Endothelial cell of umbilical vein (primary cell): Measurements from ENCODE around the gene RNF19B. TPM values are rescaled to one million over a fixed set of nuclear protein-coding genes. Genes with fewer than 3 reads are reported as not detected.

Experiments used
- BruUV-seq: library from RNA; stranded (reverse); fragments of 400-500 nt; replicated peaks from 2 replicates; lab custom pipeline; 2021; lab: Mats Ljungman, UMichigan
- CTCF ChIA-PET: fragments of 300-600, 350-600 bp; sonication (Branson Sonifier 250); formaldehyde crosslinking; loops from one replicate; lab custom pipeline; 2021; ENCODE audit warnings: antibody characterized with exemption, inconsistent platforms; lab: Charles Lee
- POLR2A ChIA-PET: fragments of 300-600, 350-600 bp; sonication (Branson Sonifier 250); formaldehyde crosslinking; loops from one replicate; lab custom pipeline; 2021; ENCODE audit warnings: antibody characterized with exemption, inconsistent platforms; lab: Charles Lee
- DNase-seq: peaks from one replicate; pipeline ENCODE4 v3.0.0-alpha.2; 2011; ENCODE audit warnings: low read depth, low spot score
- FAIRE-seq: peaks from 2 replicates; lab custom pipeline; 2011; peaks lifted over from hg19 to GRCh38; lab: Jason Lieb, UNC
- H2AFZ ChIP-seq: 2 replicates; pipeline ENCODE4 v1.6.0; 2012; ENCODE audit warnings: low read depth, low read length, control low read depth, inconsistent platforms
- H3K27ac ChIP-seq: 2 replicates; pipeline ENCODE4 v1.5.1; 2011; ENCODE audit warnings: low read depth, mild to moderate bottlenecking, control low read depth, low read length, moderate library complexity; ENCODE audit not compliant: insufficient read depth
- H3K27me3 ChIP-seq, 2 experiments: 2 replicates each; pipeline versions ENCODE4 v1.6.0 to v1.6.1; 2011; ENCODE audit warnings: low read length in 2 of 2, mixed read lengths in 1 of 2; ENCODE audit not compliant: control insufficient read depth in 2 of 2, insufficient read depth in 2 of 2
- H3K36me3 ChIP-seq, 2 experiments: 2 replicates in 1 of 2; 3 replicates in 1 of 2; pipeline ENCODE4 v1.5.1; 2011; ENCODE audit warnings: low read length in 2 of 2, mild to moderate bottlenecking in 1 of 2, moderate library complexity in 1 of 2; ENCODE audit not compliant: control insufficient read depth in 2 of 2, insufficient read depth in 2 of 2; ENCODE audit errors: extremely low read depth in 1 of 2
- H3K4me1 ChIP-seq: 3 replicates; pipeline ENCODE4 v1.5.1; 2011; ENCODE audit warnings: mild to moderate bottlenecking, low read length; ENCODE audit not compliant: control insufficient read depth, insufficient read depth; ENCODE audit errors: extremely low read depth
- H3K4me2 ChIP-seq: 2 replicates; pipeline ENCODE4 v1.6.1; 2011; ENCODE audit warnings: low read length, control low read depth, mixed read lengths; ENCODE audit not compliant: insufficient read depth
- H3K4me3 ChIP-seq, 3 experiments: fragments of 200-600 bp in 1 of 3; sonication (generic), shearing (Covaris generic) in 1 of 3; replicated peaks in 1 of 3; 2 replicates each; pipeline ENCODE4 v1.5.1; 2011 to 2016; ENCODE audit warnings: control low read depth in 3 of 3, low read length in 3 of 3, mild to moderate bottlenecking in 2 of 3, inconsistent platforms in 1 of 3, low read depth in 1 of 3, moderate library complexity in 1 of 3; ENCODE audit not compliant: insufficient read depth in 1 of 3
- H3K79me2 ChIP-seq: 2 replicates; pipeline ENCODE4 v1.6.0; 2012; ENCODE audit warnings: low read length, inconsistent platforms; ENCODE audit not compliant: control insufficient read depth, insufficient read depth
- H3K9ac ChIP-seq: replicated peaks from 2 replicates; pipeline ENCODE3; 2011; ENCODE audit warnings: low read length, control low read depth; ENCODE audit not compliant: insufficient read depth; ENCODE audit errors: extremely low read depth
- H3K9me1 ChIP-seq: replicated peaks from 3 replicates; pipeline ENCODE4 v1.6.0; 2011; ENCODE audit warnings: mild to moderate bottlenecking, low read length; ENCODE audit not compliant: control insufficient read depth, insufficient read depth; ENCODE audit errors: extremely low read depth
- H3K9me3 ChIP-seq: replicated peaks from 2 replicates; pipeline ENCODE4 v1.5.1; 2012; ENCODE audit warnings: low read length, inconsistent platforms; ENCODE audit not compliant: control insufficient read depth, insufficient read depth
- H4K20me1 ChIP-seq: replicated peaks from 2 replicates; pipeline ENCODE3; 2011; ENCODE audit warnings: mild to moderate bottlenecking, low read length; ENCODE audit not compliant: control insufficient read depth, insufficient read depth; ENCODE audit errors: extremely low read depth
- CTCF ChIP-seq, 2 donors: IDR thresholded peaks; 1 replicate in 1 of 2; 2 replicates in 1 of 2; pipeline ENCODE4 v1.5.1; 2011; ENCODE audit warnings: low read length in 2 of 2, mild to moderate bottlenecking in 2 of 2, moderate library complexity in 2 of 2, control low read depth in 1 of 2, inconsistent platforms in 1 of 2, low read depth in 1 of 2; ENCODE audit not compliant: insufficient read depth in 1 of 2; ENCODE audit errors: extremely low read depth in 1 of 2
- EZH2 ChIP-seq: IDR thresholded peaks from 2 replicates; pipeline ENCODE4 v1.6.1; 2012; ENCODE audit warnings: borderline replicate concordance, low read depth, mild to moderate bottlenecking, moderate library complexity, low read length, inconsistent platforms; ENCODE audit not compliant: severe bottlenecking
- FOS ChIP-seq: IDR thresholded peaks from 2 replicates; pipeline ENCODE4 v1.6.1; 2011; ENCODE audit warnings: mild to moderate bottlenecking, low read length, moderate library complexity, borderline replicate concordance; ENCODE audit not compliant: insufficient read depth
- GATA2 ChIP-seq: IDR thresholded peaks from 2 replicates; pipeline ENCODE4 v1.7.0; 2011; ENCODE audit warnings: low read depth, mild to moderate bottlenecking, moderate library complexity, mixed read lengths, low read length; ENCODE audit not compliant: insufficient read length, insufficient read depth
- JUN ChIP-seq: IDR thresholded peaks from 2 replicates; pipeline ENCODE4 v1.6.1; 2011; ENCODE audit warnings: borderline replicate concordance, low read depth; ENCODE audit not compliant: insufficient read length, insufficient read depth
- MYC ChIP-seq: IDR thresholded peaks from one replicate; pipeline ENCODE4 v1.6.1; 2011; ENCODE audit warnings: mild to moderate bottlenecking, low read depth, low read length
- POLR2A ChIP-seq: IDR thresholded peaks from 2 replicates; pipeline ENCODE4 v1.6.1; 2012; ENCODE audit warnings: low read depth, mild to moderate bottlenecking, control low read depth, low read length
- POLR2AphosphoS5 ChIP-seq: IDR thresholded peaks from 2 replicates; pipeline ENCODE4 v1.6.1; 2012; ENCODE audit warnings: low read depth, mild to moderate bottlenecking, control low read depth, low read length, moderate library complexity; ENCODE audit not compliant: insufficient read depth
- dilution Hi-C: fragments of 300-500 bp; cut with MboI; formaldehyde crosslinking; loops from one replicate; pipeline ENCODE4 v1.15.0; 2019; ENCODE audit warnings: low sequenced_read_pairs; ENCODE audit not compliant: extremely low pct_ligation_motif_present
- intact Hi-C: fragments of 100-400 bp; cut with micrococcal nuclease; formaldehyde crosslinking; loops from one replicate; pipeline ENCODE4 v1.10.0; 2022
- polyA plus RNA-seq, 4 experiments: library from polyadenylated mRNA; depleted of rRNA in 3 of 4; stranded (reverse) in 3 of 4; unstranded in 1 of 4; fragments of >200 nt; gene quantifications; 2 replicates each; pipeline versions ENCODE4 v1.2.1 to v1.2.3, GENCODE V29; 2011 to 2012; ENCODE audit warnings: missing spikeins in 1 of 4
- total RNA-seq: library from RNA; stranded (reverse); gene quantifications from 2 replicates; pipeline ENCODE4 v1.2.3, GENCODE V29; 2021
- TF ChIP-seq, protein P1 (sequence below): IDR thresholded peaks from 2 replicates; pipeline ENCODE4 v1.6.1; 2011; ENCODE audit not compliant: insufficient read depth, insufficient read length

RNF19B gene
- total and polyA plus RNA-seq, 2 donors (not counting 3 experiments of a cell fraction or from before 2014, with no cell fraction given), result 19.2 to 25.6 TPM

DNA sequence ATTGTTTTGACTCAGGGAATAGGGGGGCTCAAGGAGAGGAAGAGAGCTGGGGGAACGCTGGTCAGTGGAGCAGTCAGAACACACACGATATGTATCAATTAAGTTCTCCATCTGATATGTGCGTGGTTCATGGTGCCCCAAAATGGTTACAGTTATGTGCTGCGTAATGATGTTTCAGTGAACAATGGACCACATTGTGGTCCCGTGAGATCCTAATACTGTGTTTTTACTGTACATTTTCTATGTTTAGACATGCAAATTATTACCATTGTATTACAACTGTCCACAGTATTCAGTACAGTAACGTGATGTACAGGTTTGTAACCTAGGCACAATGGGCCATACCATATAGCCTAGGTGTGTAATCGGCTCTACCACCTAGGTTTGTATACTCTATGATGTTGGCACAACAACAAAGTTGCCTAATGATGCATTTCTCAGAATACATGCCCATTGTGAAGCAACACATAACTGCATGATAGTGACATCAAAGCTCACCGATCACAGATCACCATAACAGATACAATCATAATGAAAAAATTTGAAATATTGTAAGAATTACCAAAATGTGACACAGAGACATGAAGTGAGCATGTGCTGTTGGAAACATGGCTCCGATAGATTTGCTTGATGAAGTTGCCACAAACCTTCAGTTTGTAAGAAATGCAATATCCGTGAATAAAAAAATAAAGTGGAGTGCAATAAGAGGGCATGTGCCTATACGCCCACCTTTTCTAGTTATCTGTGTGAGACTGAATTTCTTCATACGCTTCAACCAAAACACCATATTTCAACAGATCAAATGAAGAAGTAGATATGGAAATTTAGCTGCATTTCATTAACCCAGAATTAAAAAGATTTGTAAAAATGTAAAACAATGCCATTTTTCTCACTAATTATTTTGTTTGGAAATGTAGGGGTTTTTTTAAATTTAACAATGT lies 48.6 kb downstream of the RNF19B start:
- Histone ChIP-seq H3K27me3 (peaks cover 2 to 6% of the 10 kb centered on the region in 2 experiments), H3K4me2 (no peak overlapping the region), H3K9me3 (no peaks in the 10 kb centered on the region), H3K4me1 (no peaks in the 10 kb centered on the region), H3K27ac (no peak overlapping the region), H4K20me1 (no peaks in the 10 kb centered on the region), H3K9ac (no peak overlapping the region), H3K9me1 (no peaks in the 10 kb centered on the region), H3K36me3 (no peaks in the 10 kb centered on the region), H3K79me2 (no peaks in the 10 kb centered on the region), H3K4me3 (no peak overlapping the region), H2AFZ (no peak overlapping the region)
- ChIA-PET CTCF (interaction anchor here (0.7 kb wide), 1 partner anchor 17 kb away, joined by 3 read pairs; no protein-coding TSS in a partner anchor), POLR2A (no interaction called here)
- DNase-seq (no peak), FAIRE-seq (no peak)
- intact Hi-C loops, result no loop called here
- dilution Hi-C loops, result no loop called here
- no TSS peak for BruUV-seq
- TF ChIP-seq, protein P1, sequence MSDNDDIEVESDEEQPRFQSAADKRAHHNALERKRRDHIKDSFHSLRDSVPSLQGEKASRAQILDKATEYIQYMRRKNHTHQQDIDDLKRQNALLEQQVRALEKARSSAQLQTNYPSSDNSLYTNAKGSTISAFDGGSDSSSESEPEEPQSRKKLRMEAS, result no peak
- TF ChIP-seq EZH2 (no peak), JUN (no peak), POLR2AphosphoS5 (no peak), POLR2A (no peak), FOS (no peak), MYC (no peak), GATA2 (no peak), CTCF (IDR thresholded peaks at IDR 0.05; ENCODE audit: extremely low read depth in 1 of 2, insufficient read depth in 1 of 2, low read depth in 1 of 2, low read length in 2 of 2) (no peak)
